NCI-H345 (cell line): ENCODE results near the gene PROSER2.

Experiments used
- DNase-seq: peaks from one replicate; lab custom pipeline; 2025; lab: John Stamatoyannopoulos, UW

PROSER2 gene

GRCh38 chr10:11823122-11823988 lies at the start of gene PROSER2:
TSS of gene PROSER2 (plus strand) at chr10:11823356. CDS start at chr10:11852078, 28,722 bp downstream.
- no peak for DNase-seq

- DNase-seq: no peak
These were observed 49.3 kb upstream of the PROSER2 start for GRCh38 chr10:11773761-11774441.

- no peak for DNase-seq
These were observed 47.7 kb upstream of the PROSER2 start for GRCh38 chr10:11775412-11775811.

GRCh38 chr10:11776080-11776479 lies 47.1 kb upstream of the PROSER2 start:
- no peak for DNase-seq

- DNase-seq: no peak
These were observed 42.0 kb upstream of the PROSER2 start for GRCh38 chr10:11781114-11781513.

GRCh38 chr10:11782793-11783557 lies 40.2 kb upstream of the PROSER2 start:
- peak; percentile 38 for DNase-seq

GRCh38 chr10:11783558-11783865 lies 39.6 kb upstream of the PROSER2 start:
- DNase-seq: no peak

GRCh38 chr10:11787374-11787773 lies 35.8 kb upstream of the PROSER2 start:
- DNase-seq: no peak

- DNase-seq: no peak
These were observed 35.3 kb upstream of the PROSER2 start for GRCh38 chr10:11787846-11788245.

- DNase-seq: no peak
These were observed 33.9 kb upstream of the PROSER2 start for GRCh38 chr10:11789306-11789705.

GRCh38 chr10:11789956-11790355 lies 33.2 kb upstream of the PROSER2 start:
- DNase-seq: no peak

GRCh38 chr10:11793762-11794479 lies 29.2 kb upstream of the PROSER2 start:
- no peak for DNase-seq

- DNase-seq: no peak
These were observed 28.6 kb upstream of the PROSER2 start for GRCh38 chr10:11794566-11794965.

- DNase-seq: no peak
These were observed 27.8 kb upstream of the PROSER2 start for GRCh38 chr10:11795101-11795920.

GRCh38 chr10:11796474-11796873 lies 26.7 kb upstream of the PROSER2 start:
- DNase-seq: no peak

- no peak for DNase-seq
These were observed 25.9 kb upstream of the PROSER2 start for GRCh38 chr10:11797281-11797680.

- DNase-seq: no peak
These were observed 25.1 kb upstream of the PROSER2 start for GRCh38 chr10:11797847-11798633.

- DNase-seq: no peak
These were observed 24.1 kb upstream of the PROSER2 start for GRCh38 chr10:11798845-11799735.

- DNase-seq: no peak
These were observed 23.4 kb upstream of the PROSER2 start for GRCh38 chr10:11799736-11800080.
